ENCODE data around the gene XRCC5.

DNA sequence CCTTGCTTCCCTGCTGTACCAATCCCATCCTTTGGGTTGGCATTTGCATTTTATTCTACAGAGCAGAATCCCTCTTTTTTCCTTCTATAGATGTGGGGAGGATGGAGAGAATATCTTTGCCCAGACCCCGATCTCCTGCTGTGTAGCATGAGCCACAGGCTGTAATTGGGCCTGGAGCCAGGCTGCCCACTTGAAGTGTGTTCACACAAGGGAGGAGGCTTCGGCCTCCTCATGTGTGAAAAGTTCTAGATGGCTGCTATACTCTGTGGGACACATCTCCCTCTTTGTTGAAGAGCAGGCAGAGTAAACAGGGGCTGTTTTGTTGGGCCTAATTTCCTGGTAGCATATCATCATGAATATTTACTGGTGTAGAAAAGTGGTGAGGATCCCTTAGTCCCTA lies 126.3 kb downstream of the XRCC5 start:
- TF ChIP-seq, protein P1, sequence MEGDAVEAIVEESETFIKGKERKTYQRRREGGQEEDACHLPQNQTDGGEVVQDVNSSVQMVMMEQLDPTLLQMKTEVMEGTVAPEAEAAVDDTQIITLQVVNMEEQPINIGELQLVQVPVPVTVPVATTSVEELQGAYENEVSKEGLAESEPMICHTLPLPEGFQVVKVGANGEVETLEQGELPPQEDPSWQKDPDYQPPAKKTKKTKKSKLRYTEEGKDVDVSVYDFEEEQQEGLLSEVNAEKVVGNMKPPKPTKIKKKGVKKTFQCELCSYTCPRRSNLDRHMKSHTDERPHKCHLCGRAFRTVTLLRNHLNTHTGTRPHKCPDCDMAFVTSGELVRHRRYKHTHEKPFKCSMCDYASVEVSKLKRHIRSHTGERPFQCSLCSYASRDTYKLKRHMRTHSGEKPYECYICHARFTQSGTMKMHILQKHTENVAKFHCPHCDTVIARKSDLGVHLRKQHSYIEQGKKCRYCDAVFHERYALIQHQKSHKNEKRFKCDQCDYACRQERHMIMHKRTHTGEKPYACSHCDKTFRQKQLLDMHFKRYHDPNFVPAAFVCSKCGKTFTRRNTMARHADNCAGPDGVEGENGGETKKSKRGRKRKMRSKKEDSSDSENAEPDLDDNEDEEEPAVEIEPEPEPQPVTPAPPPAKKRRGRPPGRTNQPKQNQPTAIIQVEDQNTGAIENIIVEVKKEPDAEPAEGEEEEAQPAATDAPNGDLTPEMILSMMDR (IDR thresholded peaks at IDR 0.05) = no peak
- no peak for TF ChIP-seq POLR2AphosphoS5 (IDR thresholded peaks at IDR 0.05)

Measured in prostate gland (tissue), 2 donors.